GM10248 (cell line): ENCODE data around the gene DNAJC27.

Experiments used
- CTCF ChIA-PET: fragments of 300-600 bp; sonication (Branson Sonifier 250); formaldehyde crosslinking; extraction: SDS; loops from one replicate; lab custom pipeline; 2021; ENCODE audit warnings: antibody characterized with exemption; lab: Yijun Ruan, JAX
- POLR2A ChIA-PET: fragments of 350-650 bp; sonication (Branson Sonifier 250); formaldehyde crosslinking; extraction: SDS; loops from one replicate; lab custom pipeline; 2020; ENCODE audit warnings: antibody characterized with exemption; lab: Yijun Ruan, JAX
- DNase-seq: peaks from one replicate; pipeline ENCODE4 v3.0.0; 2012; ENCODE audit errors: extremely low spot score
- CTCF ChIP-seq: IDR thresholded peaks from 2 replicates; pipeline ENCODE4 v1.5.1; 2012; ENCODE audit warnings: mild to moderate bottlenecking, low read depth; ENCODE audit errors: extremely low read depth, missing control alignments, control extremely low read depth

Gene DNAJC27

GRCh38 chr2:24912986-24913385 lies 58.8 kb downstream of the DNAJC27 start:
- TF ChIP-seq CTCF, result no peak
- ChIA-PET POLR2A (no interaction called here), CTCF (no interaction called here)
- no peak for DNase-seq

GRCh38 chr2:24912523-24912922 lies 59.2 kb downstream of the DNAJC27 start:
- no peak for TF ChIP-seq CTCF
- ChIA-PET POLR2A (no interaction called here), CTCF (no interaction called here)
- no peak for DNase-seq

- ChIA-PET CTCF (interaction anchor here (0.9 kb wide), 1 partner anchor 14 kb away, joined by 4 read pairs; no protein-coding TSS in a partner anchor), POLR2A (no interaction called here)
- TF ChIP-seq CTCF, result no peak
- DNase-seq, result no peak
These were observed 61.5 kb downstream of the DNAJC27 start for GRCh38 chr2:24910245-24910644.

- CTCF ChIA-PET, result interaction anchor here (0.9 kb wide), 1 partner anchor 14 kb away, joined by 4 read pairs; no protein-coding TSS in a partner anchor
- TF ChIP-seq CTCF, result no peak
- POLR2A ChIA-PET, result no interaction called here
- no peak for DNase-seq
These were observed 62.1 kb downstream of the DNAJC27 start for GRCh38 chr2:24909555-24910177.

- no peak for DNase-seq
- ChIA-PET POLR2A (no interaction called here), CTCF (no interaction called here)
- no peak for TF ChIP-seq CTCF
These were observed 63.3 kb downstream of the DNAJC27 start for GRCh38 chr2:24908461-24908901.

GRCh38 chr2:24907116-24907515 lies 64.6 kb downstream of the DNAJC27 start:
- CTCF ChIA-PET, result interaction anchor here (1.3 kb wide), 1 partner anchor 79 kb away, joined by 3 read pairs; no protein-coding TSS in a partner anchor
- no peak for TF ChIP-seq CTCF
- POLR2A ChIA-PET, result no interaction called here
- no peak for DNase-seq
